ENCODE measurements around the gene WDFY4.

DNA sequence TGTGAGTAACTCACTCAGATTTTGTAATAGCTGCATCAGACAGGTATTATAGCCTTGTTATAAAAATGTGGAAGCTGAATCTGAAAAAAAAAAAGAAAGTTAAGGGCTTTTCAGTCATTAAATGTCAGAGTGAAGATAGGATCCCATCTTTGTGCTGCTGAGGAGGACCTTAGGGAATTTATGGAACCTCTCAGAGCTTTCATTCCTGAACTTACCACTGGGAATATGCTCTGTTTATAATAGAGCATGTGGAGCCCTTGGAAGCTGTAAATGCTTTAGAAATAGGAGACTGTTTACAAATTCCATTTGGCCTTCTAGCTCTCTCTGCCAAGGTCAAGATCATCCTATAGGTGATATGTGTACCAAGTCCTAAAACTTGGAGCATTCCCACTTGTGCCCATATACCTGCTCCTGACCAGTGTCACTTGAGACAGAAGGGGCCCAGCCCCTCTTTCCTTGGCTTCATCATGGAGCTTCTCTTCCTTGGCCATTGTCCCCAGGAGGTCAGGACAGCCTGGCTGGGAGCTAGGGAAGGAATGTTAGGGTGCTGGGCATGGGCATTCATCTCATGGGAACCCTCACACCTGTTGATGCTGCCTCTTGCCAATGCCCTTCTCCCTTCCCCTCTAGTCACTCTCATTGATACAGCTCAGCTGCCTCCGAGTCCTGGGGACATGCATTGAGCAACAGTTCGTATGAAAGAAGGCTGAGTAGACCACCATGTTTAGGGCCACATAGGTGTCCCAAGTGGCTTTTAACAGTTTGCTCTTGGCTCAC is 149.7 kb downstream of the WDFY4 start:
- TF ChIP-seq, protein P1, sequence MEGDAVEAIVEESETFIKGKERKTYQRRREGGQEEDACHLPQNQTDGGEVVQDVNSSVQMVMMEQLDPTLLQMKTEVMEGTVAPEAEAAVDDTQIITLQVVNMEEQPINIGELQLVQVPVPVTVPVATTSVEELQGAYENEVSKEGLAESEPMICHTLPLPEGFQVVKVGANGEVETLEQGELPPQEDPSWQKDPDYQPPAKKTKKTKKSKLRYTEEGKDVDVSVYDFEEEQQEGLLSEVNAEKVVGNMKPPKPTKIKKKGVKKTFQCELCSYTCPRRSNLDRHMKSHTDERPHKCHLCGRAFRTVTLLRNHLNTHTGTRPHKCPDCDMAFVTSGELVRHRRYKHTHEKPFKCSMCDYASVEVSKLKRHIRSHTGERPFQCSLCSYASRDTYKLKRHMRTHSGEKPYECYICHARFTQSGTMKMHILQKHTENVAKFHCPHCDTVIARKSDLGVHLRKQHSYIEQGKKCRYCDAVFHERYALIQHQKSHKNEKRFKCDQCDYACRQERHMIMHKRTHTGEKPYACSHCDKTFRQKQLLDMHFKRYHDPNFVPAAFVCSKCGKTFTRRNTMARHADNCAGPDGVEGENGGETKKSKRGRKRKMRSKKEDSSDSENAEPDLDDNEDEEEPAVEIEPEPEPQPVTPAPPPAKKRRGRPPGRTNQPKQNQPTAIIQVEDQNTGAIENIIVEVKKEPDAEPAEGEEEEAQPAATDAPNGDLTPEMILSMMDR (IDR thresholded peaks at IDR 0.05), result no peak
- no peak for TF ChIP-seq EZH2phosphoT487 (IDR thresholded peaks at IDR 0.05)
- no peak for TF ChIP-seq EZH2 (IDR thresholded peaks at IDR 0.05)
